Activated naive CD4-positive, alpha-beta T cell treated with anti-CD3 and anti-CD28 coated beads, Interleukin-2, amount 50 U/mL, for 24 hours (primary cell): ENCODE measurements around the gene CDK2.
"Not testable (repeated sequence)": the region's sequence is repeated elsewhere in the genome, so short reads cannot be mapped to it uniquely, and the experiment has no call there.

Experiments
- H3K27ac Mint-ChIP-seq: one replicate; pipeline ENCODE4 v1.8.0; 2021; ENCODE audit warnings: mild to moderate bottlenecking, mixed read lengths
- H3K27me3 Mint-ChIP-seq: one replicate; pipeline ENCODE4 v1.8.0; 2021; ENCODE audit warnings: mixed read lengths
- H3K36me3 Mint-ChIP-seq: one replicate; pipeline ENCODE4 v1.8.0; 2021; ENCODE audit warnings: mixed read lengths
- H3K4me1 Mint-ChIP-seq: one replicate; pipeline ENCODE4 v1.8.0; 2021; ENCODE audit warnings: mixed read lengths
- H3K4me3 Mint-ChIP-seq: one replicate; pipeline ENCODE4 v1.8.0; 2021; ENCODE audit warnings: mild to moderate bottlenecking, mixed read lengths
- H3K9me3 Mint-ChIP-seq: one replicate; pipeline ENCODE4 v1.8.0; 2021; ENCODE audit warnings: mixed read lengths

CDK2 gene

GRCh38 chr12:55985341-55985740 is 18.7 kb downstream of the CDK2 start:
- no peaks in the 10 kb centered on the region for H3K9me3 Mint-ChIP-seq
- no peaks in the 10 kb centered on the region for H3K27me3 Mint-ChIP-seq
- peaks cover 2% of the 10 kb centered on the region for H3K36me3 Mint-ChIP-seq
- peaks cover 22% of the 10 kb centered on the region for H3K4me1 Mint-ChIP-seq
- no peak overlapping the region for H3K27ac Mint-ChIP-seq
- H3K4me3 Mint-ChIP-seq, result no peak overlapping the region

- H3K4me1 Mint-ChIP-seq, result peaks cover 16% of the 10 kb centered on the region
- H3K27ac Mint-ChIP-seq, H3K36me3 Mint-ChIP-seq, H3K27me3 Mint-ChIP-seq, H3K4me3 Mint-ChIP-seq, H3K9me3 Mint-ChIP-seq: not testable (repeated sequence)
These were observed 19.3 kb downstream of the CDK2 start for GRCh38 chr12:55985976-55986375.

- H3K9me3 Mint-ChIP-seq, result no peaks in the 10 kb centered on the region
- no peaks in the 10 kb centered on the region for H3K27me3 Mint-ChIP-seq
- peaks cover 2% of the 10 kb centered on the region for H3K4me1 Mint-ChIP-seq
- H3K36me3 Mint-ChIP-seq, result peaks cover 7% of the 10 kb centered on the region
- no peak overlapping the region for H3K4me3 Mint-ChIP-seq
- no peak overlapping the region for H3K27ac Mint-ChIP-seq
These were observed 24.5 kb downstream of the CDK2 start for GRCh38 chr12:55991110-55991509.

- H3K27ac Mint-ChIP-seq, result peak overlapping the region; percentile 3
- H3K4me1 Mint-ChIP-seq, result peaks cover 14% of the 10 kb centered on the region
- no peak overlapping the region for H3K4me3 Mint-ChIP-seq
- H3K36me3 Mint-ChIP-seq, result peaks cover 7% of the 10 kb centered on the region
- H3K27me3 Mint-ChIP-seq, result peaks cover 6% of the 10 kb centered on the region
- no peaks in the 10 kb centered on the region for H3K9me3 Mint-ChIP-seq
These were observed 26.7 kb downstream of the CDK2 start for GRCh38 chr12:55993230-55993853.

- Mint-ChIP-seq H3K27ac (no peak overlapping the region), H3K4me1 (peaks cover 14% of the 10 kb centered on the region), H3K27me3 (peaks cover 6% of the 10 kb centered on the region), H3K4me3 (no peak overlapping the region), H3K36me3 (peaks cover 5% of the 10 kb centered on the region), H3K9me3 (no peaks in the 10 kb centered on the region)
These were observed 28.7 kb downstream of the CDK2 start for GRCh38 chr12:55995366-55995765.

- peaks cover 14% of the 10 kb centered on the region for H3K4me1 Mint-ChIP-seq
- H3K4me3 Mint-ChIP-seq, result peak overlapping the region; percentile 39
- H3K9me3 Mint-ChIP-seq, result no peaks in the 10 kb centered on the region
- peaks cover 6% of the 10 kb centered on the region for H3K27me3 Mint-ChIP-seq
- H3K36me3 Mint-ChIP-seq, result peaks cover 2% of the 10 kb centered on the region
- no peak overlapping the region for H3K27ac Mint-ChIP-seq
These were observed 29.6 kb downstream of the CDK2 start for GRCh38 chr12:55996201-55996714.

GRCh38 chr12:55996715-55997534 is 30.3 kb downstream of the CDK2 start, which contains the start of gene SUOX:
Gene SUOX, plus strand, starts transcription at chr12:55997276. Its CDS starts 4,946 bp downstream, at chr12:56002222.
- peaks cover 14% of the 10 kb centered on the region for H3K4me1 Mint-ChIP-seq
- H3K27me3 Mint-ChIP-seq, result peaks cover 6% of the 10 kb centered on the region
- H3K4me3 Mint-ChIP-seq, result peak within 1 kb of the TSS; percentile 62
- H3K27ac Mint-ChIP-seq, result no peak within 1 kb of the TSS
- H3K36me3 Mint-ChIP-seq, result peaks cover under 1% of the 10 kb centered on the region
- no peaks in the 10 kb centered on the region for H3K9me3 Mint-ChIP-seq

- Mint-ChIP-seq H3K4me3 (peak overlapping the region; percentile 62), H3K4me1 (peaks cover 14% of the 10 kb centered on the region), H3K27me3 (peaks cover 6% of the 10 kb centered on the region), H3K9me3 (no peaks in the 10 kb centered on the region), H3K36me3 (no peaks in the 10 kb centered on the region), H3K27ac (no peak overlapping the region)
These were observed 30.9 kb downstream of the CDK2 start for GRCh38 chr12:55997535-55997859.

GRCh38 chr12:55999522-55999921 is 32.9 kb downstream of the CDK2 start:
- H3K4me1 Mint-ChIP-seq, result peaks cover 14% of the 10 kb centered on the region
- not testable (repeated sequence) for H3K36me3 Mint-ChIP-seq, H3K27ac Mint-ChIP-seq, H3K4me3 Mint-ChIP-seq, H3K27me3 Mint-ChIP-seq, H3K9me3 Mint-ChIP-seq

GRCh38 chr12:55999999-56000540 is 33.4 kb downstream of the CDK2 start:
- not testable (repeated sequence) for H3K27me3 Mint-ChIP-seq, H3K36me3 Mint-ChIP-seq, H3K27ac Mint-ChIP-seq, H3K9me3 Mint-ChIP-seq, H3K4me3 Mint-ChIP-seq
- H3K4me1 Mint-ChIP-seq, result peaks cover 14% of the 10 kb centered on the region

- H3K36me3 Mint-ChIP-seq, result no peaks in the 10 kb centered on the region
- H3K4me3 Mint-ChIP-seq, result no peak overlapping the region
- H3K27ac Mint-ChIP-seq, result no peak overlapping the region
- H3K4me1 Mint-ChIP-seq, result peaks cover 12% of the 10 kb centered on the region
- H3K27me3 Mint-ChIP-seq, result peaks cover 5% of the 10 kb centered on the region
- H3K9me3 Mint-ChIP-seq, result no peaks in the 10 kb centered on the region
These were observed 35.0 kb downstream of the CDK2 start for GRCh38 chr12:56001487-56002100.

GRCh38 chr12:56003376-56003775 is 36.7 kb downstream of the CDK2 start:
- not testable (repeated sequence) for H3K9me3 Mint-ChIP-seq, H3K36me3 Mint-ChIP-seq, H3K27me3 Mint-ChIP-seq, H3K27ac Mint-ChIP-seq, H3K4me3 Mint-ChIP-seq
- H3K4me1 Mint-ChIP-seq, result peaks cover 15% of the 10 kb centered on the region

- Mint-ChIP-seq H3K4me1 (peaks cover 19% of the 10 kb centered on the region), H3K9me3 (no peaks in the 10 kb centered on the region), H3K36me3 (no peaks in the 10 kb centered on the region), H3K4me3 (no peak overlapping the region), H3K27ac (no peak overlapping the region), H3K27me3 (no peaks in the 10 kb centered on the region)
These were observed 37.6 kb downstream of the CDK2 start for GRCh38 chr12:56004211-56004610.

GRCh38 chr12:56007564-56008559 is 41.2 kb downstream of the CDK2 start:
- H3K9me3 Mint-ChIP-seq, result no peaks in the 10 kb centered on the region

GRCh38 chr12:56010111-56010570 is 43.5 kb downstream of the CDK2 start:
- Mint-ChIP-seq H3K36me3 (no peaks in the 10 kb centered on the region), H3K9me3 (no peaks in the 10 kb centered on the region), H3K4me1 (peaks cover 20% of the 10 kb centered on the region), H3K4me3 (peak overlapping the region; percentile 28), H3K27ac (no peak overlapping the region), H3K27me3 (no peaks in the 10 kb centered on the region)

More at GRCh38 chr12:56007564-56008559, 41.2 kb downstream of the CDK2 start:
- no peaks in the 10 kb centered on the region for H3K27me3 Mint-ChIP-seq
- peak overlapping the region; percentile 81 for H3K4me3 Mint-ChIP-seq
- peak overlapping the region; percentile 62 for H3K27ac Mint-ChIP-seq
- H3K36me3 Mint-ChIP-seq, result no peaks in the 10 kb centered on the region
- peaks cover 20% of the 10 kb centered on the region for H3K4me1 Mint-ChIP-seq
